HG03442 (cell line): ENCODE results near the gene MPEG1.

Experiments used
- ATAC-seq: cut with Tn5 transposase; IDR thresholded peaks from one replicate; pipeline ENCODE4 v1.9.1; 2021; ENCODE audit warnings: mild to moderate bottlenecking, moderate library complexity; ENCODE audit not compliant: unreplicated experiment

The MPEG1 gene

DNA sequence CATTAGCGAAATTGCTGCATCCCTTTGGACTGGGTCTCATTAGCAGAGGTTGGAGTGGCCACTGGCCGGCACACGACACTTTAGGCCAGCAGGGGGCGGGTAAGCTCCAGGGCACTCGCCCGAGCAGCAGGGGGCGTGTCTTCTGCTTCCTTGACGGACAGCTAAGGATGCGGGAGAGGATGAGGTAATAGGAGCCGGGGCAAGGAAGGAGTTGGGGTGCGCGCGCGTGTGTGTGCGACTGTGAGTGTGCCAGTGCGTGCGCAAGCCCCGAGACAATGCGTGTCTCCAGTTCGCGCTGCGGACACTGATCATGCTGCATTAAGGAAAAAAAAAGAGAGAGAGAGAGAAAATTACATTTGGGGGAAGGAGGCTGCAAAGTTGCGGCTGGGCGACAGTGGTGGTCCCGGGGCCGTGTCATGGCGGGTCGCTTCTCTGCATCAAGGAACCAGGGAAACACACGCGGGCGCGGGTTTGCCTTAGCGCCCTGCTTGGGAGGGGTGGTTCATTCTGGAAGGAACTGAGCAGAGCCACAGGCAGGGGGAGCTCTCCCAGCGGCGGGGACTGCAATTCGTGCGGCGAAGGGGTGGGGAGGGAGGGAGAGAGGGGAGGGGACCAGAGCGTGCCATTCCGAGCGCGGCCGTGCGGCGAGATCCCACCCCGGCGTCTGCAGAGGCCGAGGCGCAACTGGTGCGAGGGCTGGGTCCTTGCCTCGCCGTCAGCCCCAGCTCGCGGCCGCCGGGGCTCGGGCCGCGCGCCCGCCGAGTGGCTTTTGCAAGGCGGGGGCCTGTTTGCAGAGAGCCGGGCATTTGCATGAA, 41.0 kb downstream of the MPEG1 start, which contains the start of gene DTX4:
Gene DTX4 (plus strand): TSS at position 625 of the 815 bp plus-strand sequence. CDS start 464 bp downstream, outside the sequence.
- peak; percentile 64 for ATAC-seq

DNA sequence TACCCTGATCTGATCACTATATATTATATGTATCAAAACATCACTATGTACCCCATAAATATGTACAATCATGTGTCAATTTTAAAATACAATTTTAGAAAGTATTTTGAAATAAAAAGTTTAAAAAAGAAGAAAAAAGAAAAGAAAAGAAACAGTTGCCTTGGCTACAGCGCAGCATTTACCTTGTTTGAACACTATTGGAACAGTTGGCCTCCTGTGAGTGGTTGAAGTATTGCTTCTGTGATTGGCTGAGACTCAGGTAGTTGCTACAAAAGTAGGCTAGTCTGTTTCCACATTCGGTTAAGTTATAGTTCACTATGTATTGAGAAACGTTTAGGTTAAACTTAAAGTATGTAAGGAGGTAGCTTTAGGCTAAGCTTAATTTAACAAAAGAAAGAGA, 48.7 kb downstream of the MPEG1 start:
- ATAC-seq = no peak
